OCI-LY7 (cell line): Measurements from ENCODE around the gene GSN. TPM values are rescaled to one million over a fixed set of nuclear protein-coding genes. Genes with fewer than 3 reads are reported as not detected.

Experiments
- BruUV-seq: library from RNA; stranded (reverse); fragments of 400-500 nt; replicated peaks from 2 replicates; lab custom pipeline; 2021; lab: Mats Ljungman, UMichigan
- CTCF ChIA-PET: fragments of 300-600 bp; sonication (Branson Sonifier 250); formaldehyde crosslinking; loops from one replicate; lab custom pipeline; 2022; ENCODE audit warnings: antibody characterized with exemption; ENCODE audit not compliant: unreplicated experiment; lab: Charles Lee
- POLR2A ChIA-PET: fragments of 300-600 bp; sonication (Branson Sonifier 250); formaldehyde crosslinking; loops from one replicate; lab custom pipeline; 2022; ENCODE audit warnings: antibody characterized with exemption; lab: Charles Lee
- DNase-seq: peaks from one replicate; pipeline ENCODE4 v3.0.0-alpha.2; 2015; ENCODE audit warnings: low spot score
- H2AFZ ChIP-seq: fragments of 200-600 bp; sonication (generic), shearing (Covaris generic); 2 replicates; pipeline ENCODE4 v1.6.1; 2014; ENCODE audit warnings: mild to moderate bottlenecking, antibody characterized with exemption, low read length, moderate library complexity
- H3K27ac ChIP-seq: fragments of 200-600 bp; sonication (generic); 2 replicates; pipeline ENCODE4 v1.5.1; 2014; ENCODE audit warnings: mixed run types, low read depth, mild to moderate bottlenecking, moderate library complexity, low read length, inconsistent platforms; ENCODE audit not compliant: poor library complexity, severe bottlenecking
- H3K36me3 ChIP-seq: fragments of 200-600 bp; sonication (generic); 2 replicates; pipeline ENCODE4 v1.6.1; 2014; ENCODE audit warnings: mild to moderate bottlenecking, antibody characterized with exemption, low read length, moderate library complexity, mixed read lengths; ENCODE audit not compliant: insufficient read depth
- H3K4me1 ChIP-seq: fragments of 200-600 bp; sonication (generic); 2 replicates; pipeline ENCODE4 v1.5.1; 2014; ENCODE audit warnings: mild to moderate bottlenecking, low read length; ENCODE audit not compliant: insufficient read depth, poor library complexity, severe bottlenecking
- H3K4me2 ChIP-seq: fragments of 200-600 bp; sonication (generic); 2 replicates; pipeline ENCODE4 v1.6.1; 2014; ENCODE audit warnings: mild to moderate bottlenecking, low read length
- H3K4me3 ChIP-seq: fragments of 200-600 bp; sonication (generic); 2 replicates; pipeline ENCODE4 v1.5.1; 2014; ENCODE audit warnings: mild to moderate bottlenecking, low read depth, low read length; ENCODE audit not compliant: poor library complexity, severe bottlenecking
- H3K79me2 ChIP-seq: fragments of 200-600 bp; sonication (generic); 2 replicates; pipeline ENCODE4 v1.6.1; 2016; ENCODE audit warnings: low read depth, mild to moderate bottlenecking, low read length, moderate library complexity, mixed read lengths; ENCODE audit not compliant: insufficient read depth
- H3K9me2 ChIP-seq: fragments of 200-600 bp; sonication (generic); 2 replicates; pipeline ENCODE4 v1.6.1; 2016; ENCODE audit warnings: mild to moderate bottlenecking, low read length, mixed read lengths; ENCODE audit not compliant: insufficient read depth
- H3K9me3 ChIP-seq: fragments of 200-600 bp; sonication (generic); 2 replicates; pipeline ENCODE4 v1.6.1; 2014; ENCODE audit warnings: mild to moderate bottlenecking, mixed run types, low read length, mixed read lengths
- H4K20me1 ChIP-seq: fragments of 200-600 bp; sonication (generic); 2 replicates; pipeline ENCODE4 v1.6.1; 2014; ENCODE audit warnings: mild to moderate bottlenecking, antibody characterized with exemption, low read length, moderate library complexity, mixed read lengths; ENCODE audit not compliant: insufficient read depth
- EZH2phosphoT487 ChIP-seq: fragments of 200-600 bp; sonication (generic); IDR thresholded peaks from 2 replicates; pipeline ENCODE4 v1.6.1; 2018; ENCODE audit warnings: low read depth, borderline replicate concordance, mild to moderate bottlenecking, mixed run types, antibody characterized with exemption, low read length, moderate library complexity, mixed read lengths
- intact Hi-C: fragments of 100-400 bp; cut with micrococcal nuclease; formaldehyde crosslinking; loops from one replicate; pipeline ENCODE4 v1.10.0; 2022; ENCODE audit not compliant: unreplicated experiment
- total RNA-seq, 2 experiments: library from RNA; depleted of rRNA in 1 of 2; stranded (reverse); fragments of >200 nt in 1 of 2; shearing (Covaris generic) in 1 of 2; gene quantifications; 2 replicates each; pipeline ENCODE4 v1.2.3, GENCODE V29; 2014 to 2022
- TF ChIP-seq, protein P1 (sequence below): fragments of 200-600 bp; sonication (generic); conservative IDR thresholded peaks from 2 replicates; pipeline ENCODE4 v1.5.1; 2014; ENCODE audit warnings: mild to moderate bottlenecking, antibody characterized with exemption, low read length, moderate library complexity, mixed read lengths

GSN gene
- total RNA-seq, 2 experiments from 2014 or later, result 13.4 to 16.3 TPM

DNA sequence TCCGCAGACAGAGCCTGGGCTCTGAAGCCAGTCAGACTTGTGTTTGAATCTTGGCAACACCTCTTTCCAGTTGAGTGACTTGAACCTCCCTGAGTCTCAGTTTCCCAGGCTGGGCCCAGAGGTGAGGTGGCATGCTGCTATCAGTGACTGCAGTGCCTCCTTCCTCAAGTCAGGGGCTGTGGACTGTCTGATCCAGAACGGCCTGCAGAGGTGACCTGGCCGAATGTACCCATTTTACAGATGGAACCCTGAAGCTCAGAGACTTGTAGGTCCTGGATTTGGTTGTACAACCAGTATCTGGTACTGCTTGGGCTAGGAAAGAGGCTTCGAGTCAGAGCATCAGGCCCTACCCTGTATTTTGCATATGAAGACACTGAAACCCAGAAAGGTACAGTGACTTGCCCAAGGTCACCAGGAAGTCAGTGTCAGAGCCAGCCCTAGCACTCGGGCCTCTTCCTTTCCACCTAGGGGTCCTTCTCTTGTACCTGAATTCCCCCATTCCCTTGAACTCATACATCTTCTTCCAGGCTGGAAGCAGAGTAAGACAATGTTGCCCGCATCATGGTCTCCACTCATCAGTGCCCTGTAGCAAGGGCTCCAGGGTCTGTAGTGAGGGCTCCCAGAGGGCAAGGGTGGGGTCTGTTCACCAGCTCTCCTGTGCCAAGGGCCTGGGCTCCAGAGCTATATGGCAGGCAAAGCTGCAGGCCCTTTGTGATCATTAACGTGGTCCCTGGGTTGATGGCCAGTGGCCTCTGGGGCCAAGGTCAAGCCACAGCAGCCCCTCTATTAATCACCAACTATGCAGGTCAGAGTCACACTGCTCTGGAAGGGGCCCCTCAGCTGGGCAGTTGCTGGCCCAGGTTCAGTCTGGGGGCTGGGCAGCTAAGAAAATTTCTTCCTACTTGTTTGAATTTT lies 28.5 kb downstream of the GSN start:
- H4K20me1 ChIP-seq, result no peaks in the 10 kb centered on the region
- no peaks in the 10 kb centered on the region for H3K36me3 ChIP-seq
- no TSS peak for BruUV-seq
- H3K4me2 ChIP-seq, result no peak overlapping the region
- no peak for TF ChIP-seq EZH2phosphoT487
- TF ChIP-seq, protein P1, sequence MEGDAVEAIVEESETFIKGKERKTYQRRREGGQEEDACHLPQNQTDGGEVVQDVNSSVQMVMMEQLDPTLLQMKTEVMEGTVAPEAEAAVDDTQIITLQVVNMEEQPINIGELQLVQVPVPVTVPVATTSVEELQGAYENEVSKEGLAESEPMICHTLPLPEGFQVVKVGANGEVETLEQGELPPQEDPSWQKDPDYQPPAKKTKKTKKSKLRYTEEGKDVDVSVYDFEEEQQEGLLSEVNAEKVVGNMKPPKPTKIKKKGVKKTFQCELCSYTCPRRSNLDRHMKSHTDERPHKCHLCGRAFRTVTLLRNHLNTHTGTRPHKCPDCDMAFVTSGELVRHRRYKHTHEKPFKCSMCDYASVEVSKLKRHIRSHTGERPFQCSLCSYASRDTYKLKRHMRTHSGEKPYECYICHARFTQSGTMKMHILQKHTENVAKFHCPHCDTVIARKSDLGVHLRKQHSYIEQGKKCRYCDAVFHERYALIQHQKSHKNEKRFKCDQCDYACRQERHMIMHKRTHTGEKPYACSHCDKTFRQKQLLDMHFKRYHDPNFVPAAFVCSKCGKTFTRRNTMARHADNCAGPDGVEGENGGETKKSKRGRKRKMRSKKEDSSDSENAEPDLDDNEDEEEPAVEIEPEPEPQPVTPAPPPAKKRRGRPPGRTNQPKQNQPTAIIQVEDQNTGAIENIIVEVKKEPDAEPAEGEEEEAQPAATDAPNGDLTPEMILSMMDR, result no peak
- intact Hi-C loops, result no loop called here
- H3K9me3 ChIP-seq, result no peaks in the 10 kb centered on the region
- no peaks in the 10 kb centered on the region for H3K9me2 ChIP-seq
- CTCF ChIA-PET, result interaction anchor here (0.9 kb wide), 1 partner anchor 69 kb away, joined by 3 read pairs; no protein-coding TSS in a partner anchor
- H3K79me2 ChIP-seq, result no peaks in the 10 kb centered on the region
- POLR2A ChIA-PET, result interaction anchor here (0.5 kb wide), 1 partner anchor 311 kb away, joined by 4 read pairs; no protein-coding TSS in a partner anchor
- DNase-seq, result no peak
- H3K4me3 ChIP-seq, result no peak overlapping the region
- peaks cover 3% of the 10 kb centered on the region for H3K4me1 ChIP-seq
- H2AFZ ChIP-seq, result no peak overlapping the region
- no peak overlapping the region for H3K27ac ChIP-seq

DNA sequence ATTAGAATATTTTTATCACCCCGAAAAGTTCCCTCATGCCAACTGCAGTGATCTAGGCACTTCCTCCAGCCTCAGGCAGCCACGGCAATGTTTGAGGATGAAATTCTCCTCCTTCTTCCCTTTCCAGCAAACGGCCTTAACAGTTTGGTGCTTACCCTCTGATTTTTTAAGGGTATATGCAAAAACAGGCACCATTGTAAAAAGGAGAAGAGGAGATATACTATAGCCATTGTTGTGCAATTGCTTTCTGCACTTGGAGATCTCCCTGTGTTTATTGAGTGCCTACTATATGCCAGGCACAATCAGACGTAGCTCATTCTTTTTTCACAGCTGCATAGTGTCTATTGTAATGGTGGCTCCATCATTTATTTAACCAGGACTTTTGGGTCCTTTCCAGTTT lies 29.4 kb downstream of the GSN start:
- Histone ChIP-seq H3K36me3 (no peaks in the 10 kb centered on the region), H4K20me1 (no peaks in the 10 kb centered on the region), H3K27ac (no peak overlapping the region), H2AFZ (no peak overlapping the region), H3K79me2 (no peaks in the 10 kb centered on the region), H3K9me2 (no peaks in the 10 kb centered on the region), H3K4me3 (no peak overlapping the region), H3K4me1 (peaks cover 3% of the 10 kb centered on the region), H3K9me3 (no peaks in the 10 kb centered on the region), H3K4me2 (no peak overlapping the region)
- no TSS peak for BruUV-seq
- ChIA-PET CTCF (no interaction called here), POLR2A (no interaction called here)
- intact Hi-C loops, result no loop called here
- no peak for DNase-seq
- TF ChIP-seq, protein P1, result no peak

DNA sequence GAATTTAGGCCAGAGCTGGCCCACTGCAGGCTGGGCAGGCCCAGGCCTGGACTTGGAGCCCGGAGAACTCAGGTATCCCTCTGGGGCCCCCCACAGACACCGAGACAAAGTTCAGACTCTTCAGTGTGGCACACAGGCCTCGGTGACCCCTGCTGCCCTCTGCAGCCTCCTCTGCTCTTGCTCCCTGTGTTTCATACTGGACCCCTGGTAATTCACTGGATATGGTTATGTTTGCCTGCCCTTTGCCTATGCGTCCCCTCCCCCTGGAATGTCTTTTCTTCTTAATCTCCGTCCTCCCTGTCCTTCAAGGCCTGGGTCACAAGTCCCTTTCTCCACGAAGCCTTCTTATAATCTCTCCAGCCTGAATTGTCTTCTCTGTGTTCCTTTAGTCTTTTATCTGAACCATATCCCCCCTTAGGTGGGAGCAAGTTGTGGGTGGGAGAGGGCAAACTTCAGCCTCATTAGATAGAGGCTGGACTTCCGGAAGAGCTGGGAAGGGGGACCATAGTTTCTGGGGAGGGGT lies 30.1 kb downstream of the GSN start:
- Histone ChIP-seq H3K27ac (no peak overlapping the region), H3K9me3 (no peaks in the 10 kb centered on the region), H3K4me2 (no peak overlapping the region), H4K20me1 (no peaks in the 10 kb centered on the region), H2AFZ (no peak overlapping the region), H3K79me2 (no peaks in the 10 kb centered on the region), H3K4me3 (no peak overlapping the region), H3K9me2 (no peaks in the 10 kb centered on the region), H3K36me3 (no peaks in the 10 kb centered on the region), H3K4me1 (peaks cover 3% of the 10 kb centered on the region)
- TF ChIP-seq EZH2phosphoT487, result no peak
- TF ChIP-seq, protein P1, result no peak
- CTCF ChIA-PET, result no interaction called here
- DNase-seq, result no peak
- BruUV-seq, result no TSS peak
- intact Hi-C loops, result no loop called here
- POLR2A ChIA-PET, result interaction anchor here (0.6 kb wide), 1 partner anchor 720 kb away, joined by 3 read pairs; no protein-coding TSS in a partner anchor
